IMR-90 (cell line): ENCODE results near the gene EIF4G3. TPM values are rescaled to one million over a fixed set of nuclear protein-coding genes. Genes with fewer than 3 reads are reported as not detected.

Source experiments
- ATAC-seq: fragments of 200-7000 bp; cut with Tn5 transposase; 2 replicates; pipeline ENCODE4 v1.9.1; 2020; ENCODE audit warnings: low read depth, mild to moderate bottlenecking, moderate library complexity
- BruUV-seq: library from RNA; stranded (reverse); fragments of 400-500 nt; replicated peaks from 2 replicates; lab custom pipeline; 2021; lab: Mats Ljungman, UMichigan
- CTCF ChIA-PET: fragments of 300-600 bp; formaldehyde crosslinking; extraction: SDS; loops from one replicate; lab custom pipeline; 2021; ENCODE audit warnings: antibody characterized with exemption; lab: Yijun Ruan, JAX
- POLR2A ChIA-PET: fragments of 300-600 bp; sonication (Branson Sonifier 250); formaldehyde crosslinking; loops from one replicate; lab custom pipeline; 2022; ENCODE audit warnings: antibody characterized with exemption; ENCODE audit not compliant: unreplicated experiment; lab: Charles Lee
- DNase-seq: peaks from one replicate; pipeline ENCODE4 v3.0.0; 2013
- H2AFZ ChIP-seq: replicated peaks from 2 replicates; pipeline ENCODE3; 2013; ENCODE audit warnings: low read length, mild to moderate bottlenecking; ENCODE audit not compliant: poor library complexity
- H2AK5ac ChIP-seq: 2 replicates; pipeline ENCODE4 v1.6.1; 2013; ENCODE audit warnings: low read depth, low read length, inconsistent platforms
- H2AK9ac ChIP-seq: replicated peaks from 2 replicates; pipeline ENCODE3; 2013; ENCODE audit warnings: mild to moderate bottlenecking, low read depth, low read length, moderate library complexity; ENCODE audit not compliant: poor library complexity
- H2BK120ac ChIP-seq: 2 replicates; pipeline ENCODE4 v1.6.1; 2013; ENCODE audit warnings: low read depth, low read length, inconsistent platforms
- H2BK15ac ChIP-seq: 3 replicates; pipeline ENCODE4 v1.6.1; 2013; ENCODE audit warnings: low read depth, low read length, inconsistent platforms
- H2BK20ac ChIP-seq: 2 replicates; pipeline ENCODE4 v1.6.1; 2013; ENCODE audit warnings: low read depth, mild to moderate bottlenecking, inconsistent platforms, low read length, moderate library complexity
- H2BK5ac ChIP-seq: 2 replicates; pipeline ENCODE4 v1.6.1; 2013; ENCODE audit warnings: mild to moderate bottlenecking, low read depth, low read length, inconsistent platforms; ENCODE audit not compliant: poor library complexity, severe bottlenecking
- H3K14ac ChIP-seq: replicated peaks from 2 replicates; pipeline ENCODE4 v1.6.1; 2013; ENCODE audit warnings: low read depth, low read length, inconsistent platforms
- H3K18ac ChIP-seq: 2 replicates; pipeline ENCODE4 v1.6.1; 2013; ENCODE audit warnings: low read depth, low read length, control low read depth
- H3K23ac ChIP-seq: 2 replicates; pipeline ENCODE4 v1.6.1; 2013; ENCODE audit warnings: low read depth, low read length, inconsistent platforms
- H3K27ac ChIP-seq: 2 replicates; pipeline ENCODE4 v1.5.1; 2013; ENCODE audit warnings: mild to moderate bottlenecking, control low read depth, low read length; ENCODE audit not compliant: insufficient read depth
- H3K27me3 ChIP-seq: 2 replicates; pipeline ENCODE4 v1.6.1; 2013; ENCODE audit warnings: low read length; ENCODE audit not compliant: control insufficient read depth, insufficient read depth
- H3K36me3 ChIP-seq: 2 replicates; pipeline ENCODE4 v1.6.1; 2013; ENCODE audit warnings: low read length, mixed read lengths; ENCODE audit not compliant: control insufficient read depth, insufficient read depth
- H3K4ac ChIP-seq: 2 replicates; pipeline ENCODE4 v1.6.1; 2013; ENCODE audit warnings: low read depth, low read length, inconsistent platforms
- H3K4me1 ChIP-seq: 2 replicates; pipeline ENCODE4 v1.6.1; 2013; ENCODE audit warnings: low read length, mixed read lengths; ENCODE audit not compliant: control insufficient read depth, insufficient read depth
- H3K4me2 ChIP-seq: 2 replicates; pipeline ENCODE4 v1.6.1; 2013; ENCODE audit warnings: low read depth, mild to moderate bottlenecking, control low read depth, low read length, moderate library complexity
- H3K4me3 ChIP-seq: 2 replicates; pipeline ENCODE4 v1.5.1; 2013; ENCODE audit warnings: low read depth, mild to moderate bottlenecking, control low read depth, low read length, moderate library complexity; ENCODE audit not compliant: insufficient read depth
- H3K56ac ChIP-seq: 2 replicates; pipeline ENCODE4 v1.6.1; 2013; ENCODE audit warnings: low read length, inconsistent platforms; ENCODE audit not compliant: insufficient read depth; ENCODE audit errors: extremely low read depth
- H3K79me1 ChIP-seq, 2 experiments: 2 replicates each; pipeline ENCODE4 v1.6.1; 2013; ENCODE audit warnings: low read length in 2 of 2, inconsistent platforms in 1 of 2, low read depth in 1 of 2
- H3K9ac ChIP-seq: 2 replicates; pipeline ENCODE4 v1.6.1; 2013; ENCODE audit warnings: low read depth, low read length, control low read depth
- H3K9me1 ChIP-seq: 2 replicates; pipeline ENCODE4 v1.6.1; 2013; ENCODE audit warnings: low read length, inconsistent platforms; ENCODE audit not compliant: insufficient read depth
- H3K9me3 ChIP-seq: 2 replicates; pipeline ENCODE4 v1.6.1; 2013; ENCODE audit warnings: low read length; ENCODE audit not compliant: control insufficient read depth, insufficient read depth
- H4K20me1 ChIP-seq: 2 replicates; pipeline ENCODE4 v1.6.1; 2013; ENCODE audit warnings: low read length, inconsistent platforms; ENCODE audit not compliant: insufficient read depth
- H4K5ac ChIP-seq: 2 replicates; pipeline ENCODE4 v1.6.1; 2013; ENCODE audit warnings: mild to moderate bottlenecking, low read depth, low read length, control low read depth
- H4K8ac ChIP-seq, 2 experiments: 2 replicates each; pipeline ENCODE4 v1.6.1; 2013; ENCODE audit warnings: low read depth in 2 of 2, low read length in 2 of 2, control low read depth in 1 of 2, inconsistent platforms in 1 of 2
- H4K91ac ChIP-seq: 2 replicates; pipeline ENCODE4 v1.6.1; 2013; ENCODE audit warnings: low read depth, low read length, inconsistent platforms; ENCODE audit not compliant: insufficient read depth
- BHLHE40 ChIP-seq: fragments of 150-350 bp; IDR thresholded peaks from 2 replicates; pipeline ENCODE4 v1.6.1; 2016; ENCODE audit warnings: mild to moderate bottlenecking, low read depth, low read length
- CEBPB ChIP-seq: IDR thresholded peaks from 2 replicates; pipeline ENCODE4 v1.6.1; 2012; ENCODE audit warnings: low read depth, low read length, improper control_type of control experiment
- CHD1 ChIP-seq: IDR thresholded peaks from 2 replicates; pipeline ENCODE4 v1.6.1; 2012; ENCODE audit warnings: low read depth, low read length, improper control_type of control experiment
- FOS ChIP-seq: fragments of 150-350 bp; IDR thresholded peaks from 2 replicates; pipeline ENCODE4 v1.6.1; 2016; ENCODE audit warnings: low read depth, low read length
- MAFK ChIP-seq: IDR thresholded peaks from 2 replicates; pipeline ENCODE4 v1.6.1; 2012; ENCODE audit warnings: low read depth, low read length, improper control_type of control experiment
- MAZ ChIP-seq: IDR thresholded peaks from 2 replicates; pipeline ENCODE4 v1.6.1; 2012; ENCODE audit warnings: low read depth, mild to moderate bottlenecking, low read length, improper control_type of control experiment, moderate library complexity, borderline replicate concordance
- MXI1 ChIP-seq: IDR thresholded peaks from 2 replicates; pipeline ENCODE4 v1.6.1; 2012; ENCODE audit warnings: low read depth, mild to moderate bottlenecking, low read length, moderate library complexity, borderline replicate concordance
- NFE2L2 ChIP-seq: fragments of 150-350 bp; IDR thresholded peaks from 2 replicates; pipeline ENCODE4 v1.6.1; 2016; ENCODE audit warnings: low read depth, mild to moderate bottlenecking, low read length
- POLR2A ChIP-seq: IDR thresholded peaks from 2 replicates; pipeline ENCODE4 v1.6.1; 2012; ENCODE audit warnings: mild to moderate bottlenecking, low read depth, low read length
- RAD21 ChIP-seq: IDR thresholded peaks from 2 replicates; pipeline ENCODE4 v1.6.1; 2012; ENCODE audit warnings: low read length, improper control_type of control experiment
- RCOR1 ChIP-seq: IDR thresholded peaks from 2 replicates; pipeline ENCODE4 v1.6.1; 2012; ENCODE audit warnings: mild to moderate bottlenecking, low read length, improper control_type of control experiment; ENCODE audit not compliant: insufficient replicate concordance
- RFX5 ChIP-seq: IDR thresholded peaks from 2 replicates; pipeline ENCODE4 v1.8.0; 2012; ENCODE audit warnings: low read depth, mild to moderate bottlenecking, low read length, moderate library complexity
- SMC3 ChIP-seq: fragments of 150-350 bp; IDR thresholded peaks from 2 replicates; pipeline ENCODE4 v1.6.1; 2016; ENCODE audit warnings: low read depth, mild to moderate bottlenecking, antibody characterized with exemption, low read length, moderate library complexity
- USF2 ChIP-seq: fragments of 150-350 bp; IDR thresholded peaks from 2 replicates; pipeline ENCODE4 v1.6.1; 2017; ENCODE audit warnings: mild to moderate bottlenecking, antibody characterized with exemption, low read length, low read depth
- WGBS, 2 experiments: methylation state at CpG; one replicate each; pipeline versions ENCODE4 v1.1.5 to v1.1.7; 2013; ENCODE audit warnings: missing lambda C conversion rate in 2 of 2; ENCODE audit not compliant: insufficient read length in 1 of 2; ENCODE audit errors: extremely low coverage in 2 of 2; 5-methylcytosine and 5-hydroxymethylcytosine counted together
- dilution Hi-C: fragments of 300-500 bp; cut with HindIII; formaldehyde crosslinking; loops from one replicate; pipeline ENCODE4 v1.14.3; 2018; ENCODE audit warnings: low sequenced_read_pairs; ENCODE audit not compliant: unreplicated experiment
- in situ Hi-C: fragments of 300-500 bp; cut with MboI; formaldehyde crosslinking; loops from 3 replicates; pipeline ENCODE4 v1.14.3; 2019; ENCODE audit warnings: low sequenced_read_pairs, inconsistent platforms, mixed read lengths
- intact Hi-C: fragments of 100-400 bp; cut with micrococcal nuclease; formaldehyde crosslinking; loops from 2 replicates; pipeline ENCODE4 v1.10.0; 2022
- polyA plus RNA-seq, 3 experiments: library from polyadenylated mRNA; depleted of rRNA; stranded (reverse); fragments of >200 nt; gene quantifications; 2 replicates each; pipeline ENCODE4 v1.2.3, GENCODE V29; 2012; ENCODE audit warnings: low replicate concordance in 1 of 3
- total RNA-seq: library from RNA; depleted of rRNA; stranded (reverse); fragments of >200 nt; gene quantifications from 2 replicates; pipeline ENCODE4 v1.2.3, GENCODE V29; 2012
- TF ChIP-seq, protein P1 (sequence below): conservative IDR thresholded peaks from 2 replicates; pipeline ENCODE4 v1.5.1; 2012; ENCODE audit warnings: mild to moderate bottlenecking, low read depth, low read length, improper control_type of control experiment
- TF ChIP-seq, protein P2 (sequence below): fragments of 150-350 bp; IDR thresholded peaks from 2 replicates; pipeline ENCODE4 v1.6.1; 2016; ENCODE audit warnings: low read depth, mild to moderate bottlenecking, low read length, moderate library complexity, borderline replicate concordance

EIF4G3 gene
- total and polyA plus RNA-seq, 2 of the 4 experiments (the other 2 are of a cell fraction), result 25.8 to 49.2 TPM

DNA sequence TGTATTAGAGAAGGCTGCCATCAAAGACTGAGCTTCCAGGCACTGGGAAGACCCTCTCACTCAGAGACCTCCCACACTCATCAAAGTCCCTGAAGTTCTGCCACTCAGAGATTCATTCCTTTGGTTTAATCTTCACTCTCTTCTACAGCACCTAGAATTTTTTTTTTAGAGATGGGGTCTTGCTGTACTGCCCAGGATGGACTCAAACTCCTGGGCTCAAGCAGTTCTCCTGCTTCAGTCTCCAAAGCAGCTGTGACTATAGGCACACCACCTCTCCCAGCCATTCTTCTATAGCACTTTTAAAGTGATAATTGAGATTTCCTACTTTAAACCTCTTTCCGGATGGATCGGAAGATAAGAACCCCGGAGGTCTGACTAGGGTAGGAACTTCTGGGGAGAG, 385.9 kb downstream of the EIF4G3 start:
- no peak for TF ChIP-seq RAD21
- TF ChIP-seq, protein P1, sequence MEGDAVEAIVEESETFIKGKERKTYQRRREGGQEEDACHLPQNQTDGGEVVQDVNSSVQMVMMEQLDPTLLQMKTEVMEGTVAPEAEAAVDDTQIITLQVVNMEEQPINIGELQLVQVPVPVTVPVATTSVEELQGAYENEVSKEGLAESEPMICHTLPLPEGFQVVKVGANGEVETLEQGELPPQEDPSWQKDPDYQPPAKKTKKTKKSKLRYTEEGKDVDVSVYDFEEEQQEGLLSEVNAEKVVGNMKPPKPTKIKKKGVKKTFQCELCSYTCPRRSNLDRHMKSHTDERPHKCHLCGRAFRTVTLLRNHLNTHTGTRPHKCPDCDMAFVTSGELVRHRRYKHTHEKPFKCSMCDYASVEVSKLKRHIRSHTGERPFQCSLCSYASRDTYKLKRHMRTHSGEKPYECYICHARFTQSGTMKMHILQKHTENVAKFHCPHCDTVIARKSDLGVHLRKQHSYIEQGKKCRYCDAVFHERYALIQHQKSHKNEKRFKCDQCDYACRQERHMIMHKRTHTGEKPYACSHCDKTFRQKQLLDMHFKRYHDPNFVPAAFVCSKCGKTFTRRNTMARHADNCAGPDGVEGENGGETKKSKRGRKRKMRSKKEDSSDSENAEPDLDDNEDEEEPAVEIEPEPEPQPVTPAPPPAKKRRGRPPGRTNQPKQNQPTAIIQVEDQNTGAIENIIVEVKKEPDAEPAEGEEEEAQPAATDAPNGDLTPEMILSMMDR, result no peak
- no peak for TF ChIP-seq POLR2A
- TF ChIP-seq SMC3, result no peak
- TF ChIP-seq CHD1, result no peak
- TF ChIP-seq MAZ, result no peak
- TF ChIP-seq USF2, result no peak
- TF ChIP-seq MAFK, result no peak
- no peak for TF ChIP-seq BHLHE40
- TF ChIP-seq, protein P2, sequence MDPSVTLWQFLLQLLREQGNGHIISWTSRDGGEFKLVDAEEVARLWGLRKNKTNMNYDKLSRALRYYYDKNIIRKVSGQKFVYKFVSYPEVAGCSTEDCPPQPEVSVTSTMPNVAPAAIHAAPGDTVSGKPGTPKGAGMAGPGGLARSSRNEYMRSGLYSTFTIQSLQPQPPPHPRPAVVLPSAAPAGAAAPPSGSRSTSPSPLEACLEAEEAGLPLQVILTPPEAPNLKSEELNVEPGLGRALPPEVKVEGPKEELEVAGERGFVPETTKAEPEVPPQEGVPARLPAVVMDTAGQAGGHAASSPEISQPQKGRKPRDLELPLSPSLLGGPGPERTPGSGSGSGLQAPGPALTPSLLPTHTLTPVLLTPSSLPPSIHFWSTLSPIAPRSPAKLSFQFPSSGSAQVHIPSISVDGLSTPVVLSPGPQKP, result no peak
- no peak for TF ChIP-seq NFE2L2
- TF ChIP-seq MXI1, result no peak
- TF ChIP-seq CEBPB, result no peak
- TF ChIP-seq FOS, result no peak
- no peak for TF ChIP-seq RCOR1
- no peak for TF ChIP-seq RFX5
- Histone ChIP-seq H3K14ac (no peak overlapping the region), H3K9me3 (no peaks in the 10 kb centered on the region), H2BK5ac (no peak overlapping the region), H2BK15ac (no peak overlapping the region), H2AFZ (no peak overlapping the region), H3K27me3 (no peaks in the 10 kb centered on the region), H3K9ac (no peak overlapping the region), H3K4me1 (peaks cover 5% of the 10 kb centered on the region; the same call in 1 of the 2 replicates), H4K8ac (no peak overlapping the region), H2AK9ac (no peak overlapping the region), H3K56ac (no peak overlapping the region), H3K23ac (no peak overlapping the region), H3K18ac (no peak overlapping the region), H2BK120ac (no peak overlapping the region), H4K91ac (no peak overlapping the region), H3K4ac (no peak overlapping the region), H2AK5ac (no peak overlapping the region), H3K27ac (no peak overlapping the region), H3K4me3 (no peak overlapping the region), H2BK20ac (no peak overlapping the region), H3K9me1 (peaks cover 4% of the 10 kb centered on the region; the same call in 1 of the 2 replicates), H4K5ac (no peak overlapping the region), H3K4me2 (no peak overlapping the region), H3K79me1 (peaks cover 3 to 16% of the 10 kb centered on the region in 2 experiments; a peak in 3 of 4 replicates), H4K20me1 (peaks cover 7% of the 10 kb centered on the region), H3K36me3 (no peaks in the 10 kb centered on the region)
- dilution Hi-C loops, result no loop called here
- POLR2A ChIA-PET, result no interaction called here
- in situ Hi-C loops, result no loop called here
- intact Hi-C loops, result no loop called here
- ATAC-seq, result no peak
- CTCF ChIA-PET, result no interaction called here
- no peak for DNase-seq
- no TSS peak for BruUV-seq
- WGBS, 2 experiments, result no CpG with 5 or more reads among the region's 3 CpGs
